ENCODE data around the gene RPUSD4.

RPUSD4 gene

DNA sequence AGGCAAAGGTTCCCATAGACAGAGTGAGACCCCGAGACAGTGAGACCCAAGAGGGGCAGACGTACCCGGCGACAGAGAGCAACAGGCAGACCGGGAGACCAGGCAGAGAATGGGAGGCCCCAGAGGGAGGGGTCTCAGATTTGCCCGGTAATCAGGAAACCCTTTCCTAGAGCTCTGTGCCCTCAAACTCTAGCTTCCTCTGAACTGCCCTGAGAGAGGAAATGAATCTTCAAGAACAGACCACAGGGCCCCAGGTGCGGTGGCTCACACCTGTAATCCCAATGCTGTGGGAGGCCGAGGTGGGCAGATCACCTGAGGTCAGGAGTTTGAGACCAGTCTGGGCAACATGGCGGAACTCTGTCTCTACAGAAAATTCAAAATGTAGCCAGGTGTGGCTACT is 47.7 kb downstream of the RPUSD4 start:
- TF ChIP-seq, protein P1, sequence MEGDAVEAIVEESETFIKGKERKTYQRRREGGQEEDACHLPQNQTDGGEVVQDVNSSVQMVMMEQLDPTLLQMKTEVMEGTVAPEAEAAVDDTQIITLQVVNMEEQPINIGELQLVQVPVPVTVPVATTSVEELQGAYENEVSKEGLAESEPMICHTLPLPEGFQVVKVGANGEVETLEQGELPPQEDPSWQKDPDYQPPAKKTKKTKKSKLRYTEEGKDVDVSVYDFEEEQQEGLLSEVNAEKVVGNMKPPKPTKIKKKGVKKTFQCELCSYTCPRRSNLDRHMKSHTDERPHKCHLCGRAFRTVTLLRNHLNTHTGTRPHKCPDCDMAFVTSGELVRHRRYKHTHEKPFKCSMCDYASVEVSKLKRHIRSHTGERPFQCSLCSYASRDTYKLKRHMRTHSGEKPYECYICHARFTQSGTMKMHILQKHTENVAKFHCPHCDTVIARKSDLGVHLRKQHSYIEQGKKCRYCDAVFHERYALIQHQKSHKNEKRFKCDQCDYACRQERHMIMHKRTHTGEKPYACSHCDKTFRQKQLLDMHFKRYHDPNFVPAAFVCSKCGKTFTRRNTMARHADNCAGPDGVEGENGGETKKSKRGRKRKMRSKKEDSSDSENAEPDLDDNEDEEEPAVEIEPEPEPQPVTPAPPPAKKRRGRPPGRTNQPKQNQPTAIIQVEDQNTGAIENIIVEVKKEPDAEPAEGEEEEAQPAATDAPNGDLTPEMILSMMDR (IDR thresholded peaks at IDR 0.05; ENCODE audit: low read depth, low read length): no peak
- TF ChIP-seq MYC (IDR thresholded peaks at IDR 0.05; ENCODE audit: low read depth, low read length): no peak
- TF ChIP-seq, protein P2, sequence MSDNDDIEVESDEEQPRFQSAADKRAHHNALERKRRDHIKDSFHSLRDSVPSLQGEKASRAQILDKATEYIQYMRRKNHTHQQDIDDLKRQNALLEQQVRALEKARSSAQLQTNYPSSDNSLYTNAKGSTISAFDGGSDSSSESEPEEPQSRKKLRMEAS (IDR thresholded peaks at IDR 0.05; ENCODE audit: low read depth, low read length): no peak
- TF ChIP-seq POLR2A (IDR thresholded peaks at IDR 0.05; ENCODE audit: extremely low read depth, insufficient read length): no peak
- no peak overlapping the region for H3K4me3 ChIP-seq (ENCODE audit: low read depth, low read length)
- DNase-seq (ENCODE audit: low read depth): no peak

DNA sequence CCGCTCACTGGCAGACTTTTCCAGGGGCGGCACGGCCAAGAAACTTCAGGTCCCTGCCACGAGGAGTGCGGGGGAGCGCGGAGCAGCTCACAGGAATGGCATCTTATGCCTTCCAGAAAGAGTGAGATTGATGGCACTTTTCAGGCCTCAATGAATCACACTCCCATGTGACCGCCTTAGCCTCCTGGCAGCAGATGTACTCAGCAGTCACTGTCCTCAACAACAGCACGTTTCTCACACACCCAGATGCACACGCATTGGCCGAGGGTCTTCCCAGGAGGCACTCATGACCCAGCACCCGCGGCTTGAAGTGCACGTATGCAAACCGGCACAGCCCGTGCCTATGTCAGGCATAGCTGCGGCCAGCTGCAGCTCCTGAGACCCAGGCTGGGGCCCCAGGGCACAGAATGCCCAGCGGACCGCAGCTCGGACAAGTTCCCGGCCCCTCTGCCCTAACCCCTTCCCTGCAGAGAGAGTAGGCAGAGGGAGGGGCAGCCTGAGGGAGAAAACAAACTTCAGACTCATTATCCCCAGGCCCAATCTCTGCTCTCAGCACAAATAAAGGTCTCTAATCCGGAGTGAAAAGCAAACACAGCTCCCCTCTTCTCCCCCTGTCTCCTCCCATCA is 48.3 kb downstream of the RPUSD4 start:
- DNase-seq (ENCODE audit: low read depth): no peak
- no peak overlapping the region for H3K4me3 ChIP-seq (ENCODE audit: low read depth, low read length)
- no peak for TF ChIP-seq POLR2A (IDR thresholded peaks at IDR 0.05; ENCODE audit: extremely low read depth, insufficient read length)
- TF ChIP-seq, protein P2 (IDR thresholded peaks at IDR 0.05; ENCODE audit: low read depth, low read length): no peak
- TF ChIP-seq MYC (IDR thresholded peaks at IDR 0.05; ENCODE audit: low read depth, low read length): no peak
- TF ChIP-seq, protein P1 (IDR thresholded peaks at IDR 0.05; ENCODE audit: low read depth, low read length): no peak

DNA sequence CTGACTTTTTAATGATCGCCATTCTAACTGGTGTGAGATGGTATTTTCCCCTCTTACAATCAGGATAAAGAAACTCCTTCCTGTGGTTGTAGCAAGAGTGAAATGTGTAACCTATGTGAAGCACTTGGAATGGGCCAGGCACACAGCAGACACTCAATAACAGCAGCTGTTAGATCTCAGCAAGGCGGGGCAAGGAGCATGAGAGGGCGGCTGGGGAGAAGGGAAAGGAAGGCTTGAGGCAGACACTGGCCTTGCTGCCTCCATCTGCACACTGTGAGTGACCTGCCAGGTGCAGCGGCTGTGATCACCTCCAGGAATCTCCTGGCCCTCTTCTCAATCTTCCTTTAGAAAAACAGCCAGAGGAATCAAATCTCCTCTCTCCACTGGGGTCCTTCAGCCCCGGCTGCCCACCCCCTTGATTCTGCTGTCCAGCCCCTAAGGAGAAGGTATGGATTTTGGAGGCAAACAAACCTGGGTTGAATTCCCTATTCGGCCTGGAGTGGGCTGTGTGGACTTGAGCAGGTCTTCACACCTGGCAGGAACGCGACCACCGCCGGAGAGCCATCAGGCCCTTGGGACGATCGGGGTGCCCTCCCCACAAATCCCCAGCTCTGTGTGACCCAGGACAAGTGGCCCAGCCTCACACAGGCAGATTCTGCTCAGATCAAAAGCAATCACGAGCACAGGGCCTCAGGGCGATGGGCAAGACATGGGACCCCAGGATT is 49.0 kb downstream of the RPUSD4 start:
- no peak overlapping the region for H3K4me3 ChIP-seq (ENCODE audit: low read depth, low read length)
- TF ChIP-seq POLR2A (IDR thresholded peaks at IDR 0.05; ENCODE audit: extremely low read depth, insufficient read length) (no peak), MYC (IDR thresholded peaks at IDR 0.05; ENCODE audit: low read depth, low read length) (no peak)
- TF ChIP-seq, protein P2 (IDR thresholded peaks at IDR 0.05; ENCODE audit: low read depth, low read length): no peak
- TF ChIP-seq, protein P1 (IDR thresholded peaks at IDR 0.05; ENCODE audit: low read depth, low read length): no peak
- DNase-seq (ENCODE audit: low read depth): no peak

DNA sequence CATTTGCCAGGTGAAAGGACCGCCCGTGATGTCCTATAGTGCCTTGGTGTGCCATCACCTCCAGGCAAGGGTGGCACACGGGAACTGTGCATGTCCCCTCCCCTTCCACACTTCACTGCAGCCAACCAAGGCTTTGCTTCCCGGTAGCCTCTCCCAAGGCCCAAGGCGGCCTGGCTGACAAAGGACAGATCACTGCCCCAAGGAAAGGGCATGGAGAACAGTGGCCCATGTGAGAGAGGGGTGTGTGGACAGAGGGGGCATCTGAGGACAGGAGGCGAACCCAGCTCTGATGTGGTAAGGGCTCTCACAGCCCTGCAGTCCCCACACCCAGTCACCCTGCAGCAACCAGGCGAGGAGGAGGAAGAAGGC is 50.4 kb downstream of the RPUSD4 start:
- DNase-seq (ENCODE audit: low read depth): no peak
- no peak overlapping the region for H3K4me3 ChIP-seq (ENCODE audit: low read depth, low read length)
- TF ChIP-seq POLR2A (IDR thresholded peaks at IDR 0.05; ENCODE audit: extremely low read depth, insufficient read length) (no peak), MYC (IDR thresholded peaks at IDR 0.05; ENCODE audit: low read depth, low read length) (no peak)
- TF ChIP-seq, protein P1 (IDR thresholded peaks at IDR 0.05; ENCODE audit: low read depth, low read length): no peak
- TF ChIP-seq, protein P2 (IDR thresholded peaks at IDR 0.05; ENCODE audit: low read depth, low read length): no peak

DNA sequence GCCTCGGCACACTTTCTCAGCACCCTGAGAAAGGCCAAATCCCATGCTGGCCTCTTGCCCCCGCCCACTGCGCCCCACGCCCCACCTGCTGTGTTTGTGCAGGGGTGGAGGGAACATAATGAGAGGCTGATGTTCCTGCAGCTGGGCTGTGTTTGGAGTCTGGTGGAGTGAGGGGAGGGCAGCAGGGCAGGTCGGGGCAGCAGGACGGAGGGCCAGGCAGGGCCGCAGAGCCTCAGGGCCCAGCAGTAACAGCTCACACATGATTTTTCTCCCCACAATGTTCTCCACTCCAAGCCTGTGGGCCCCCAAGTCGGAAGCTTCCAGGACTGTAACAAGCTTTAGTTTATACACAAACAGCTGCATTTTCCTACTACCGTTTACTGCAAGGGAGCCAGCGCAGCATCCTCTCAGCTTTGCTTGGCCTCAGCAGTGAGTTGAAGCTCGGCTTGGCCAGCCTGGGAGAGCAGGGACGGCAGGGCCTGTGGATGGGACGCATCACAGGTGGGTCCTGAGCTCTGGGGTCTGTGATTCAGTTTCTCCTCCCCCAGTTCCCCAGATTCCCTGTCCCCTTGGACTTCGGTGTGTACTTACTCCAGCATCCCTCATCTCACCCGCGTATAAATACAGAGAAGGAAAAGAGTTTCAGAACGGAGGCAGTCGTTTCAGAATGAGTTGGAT is 51.0 kb downstream of the RPUSD4 start:
- DNase-seq (ENCODE audit: low read depth): no peak
- TF ChIP-seq POLR2A (IDR thresholded peaks at IDR 0.05; ENCODE audit: extremely low read depth, insufficient read length) (no peak), MYC (IDR thresholded peaks at IDR 0.05; ENCODE audit: low read depth, low read length) (no peak)
- TF ChIP-seq, protein P1 (IDR thresholded peaks at IDR 0.05; ENCODE audit: low read depth, low read length): no peak
- TF ChIP-seq, protein P2 (IDR thresholded peaks at IDR 0.05; ENCODE audit: low read depth, low read length): no peak

More for the DNA sequence above, 51.0 kb downstream of the RPUSD4 start:
- H3K4me3 ChIP-seq (ENCODE audit: low read depth, low read length): no peak overlapping the region

Measured in NB4 (cell line).